Hematopoietic multipotent progenitor cell (in vitro differentiated cells): ENCODE measurements around the gene TMEM101. TPM values are rescaled to one million over a fixed set of nuclear protein-coding genes. Genes with fewer than 3 reads are reported as not detected.
"Not testable (repeated sequence)": the region's sequence is repeated elsewhere in the genome, so short reads cannot be mapped to it uniquely, and the experiment has no call there.

Source experiments
- DNase-seq, 3 donors: peaks; one replicate each; pipeline ENCODE4 v3.0.0-alpha.2; 2011 to 2015; ENCODE audit warnings: low read depth in 2 of 3, low spot score in 2 of 3
- small RNA-seq: library from RNA; depleted of rRNA; stranded (forward); fragments of <200 nt; gene quantifications from one replicate; pipeline ENCODE3, GENCODE V24; 2012
- total RNA-seq: library from RNA; depleted of rRNA; stranded (reverse); fragments of >200 nt; gene quantifications from one replicate; pipeline ENCODE4 v1.2.3, GENCODE V29; 2012

The TMEM101 gene
- total RNA-seq, 1 donor, result 141 TPM

DNA sequence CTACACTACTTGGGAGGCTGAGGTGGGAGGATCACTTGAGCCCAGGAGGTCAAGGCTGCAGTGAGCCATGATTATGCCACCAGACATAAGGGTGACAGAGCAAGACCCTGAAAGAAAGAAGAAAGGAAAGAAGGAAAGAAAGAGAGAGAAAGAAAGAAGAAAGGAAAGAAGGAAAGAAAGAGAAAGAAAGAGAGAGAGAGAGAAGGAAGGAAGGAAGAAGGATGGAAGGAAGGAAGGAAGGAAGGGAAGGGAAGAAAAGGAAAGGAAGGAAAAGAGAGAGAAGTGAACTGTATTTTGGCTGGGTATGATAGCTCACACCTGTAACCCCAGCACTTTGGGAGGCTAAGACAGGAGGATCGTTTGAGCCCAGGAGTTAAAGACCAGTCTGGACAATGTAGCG is 36.7 kb downstream of the TMEM101 start:
- no peak for DNase-seq

DNA sequence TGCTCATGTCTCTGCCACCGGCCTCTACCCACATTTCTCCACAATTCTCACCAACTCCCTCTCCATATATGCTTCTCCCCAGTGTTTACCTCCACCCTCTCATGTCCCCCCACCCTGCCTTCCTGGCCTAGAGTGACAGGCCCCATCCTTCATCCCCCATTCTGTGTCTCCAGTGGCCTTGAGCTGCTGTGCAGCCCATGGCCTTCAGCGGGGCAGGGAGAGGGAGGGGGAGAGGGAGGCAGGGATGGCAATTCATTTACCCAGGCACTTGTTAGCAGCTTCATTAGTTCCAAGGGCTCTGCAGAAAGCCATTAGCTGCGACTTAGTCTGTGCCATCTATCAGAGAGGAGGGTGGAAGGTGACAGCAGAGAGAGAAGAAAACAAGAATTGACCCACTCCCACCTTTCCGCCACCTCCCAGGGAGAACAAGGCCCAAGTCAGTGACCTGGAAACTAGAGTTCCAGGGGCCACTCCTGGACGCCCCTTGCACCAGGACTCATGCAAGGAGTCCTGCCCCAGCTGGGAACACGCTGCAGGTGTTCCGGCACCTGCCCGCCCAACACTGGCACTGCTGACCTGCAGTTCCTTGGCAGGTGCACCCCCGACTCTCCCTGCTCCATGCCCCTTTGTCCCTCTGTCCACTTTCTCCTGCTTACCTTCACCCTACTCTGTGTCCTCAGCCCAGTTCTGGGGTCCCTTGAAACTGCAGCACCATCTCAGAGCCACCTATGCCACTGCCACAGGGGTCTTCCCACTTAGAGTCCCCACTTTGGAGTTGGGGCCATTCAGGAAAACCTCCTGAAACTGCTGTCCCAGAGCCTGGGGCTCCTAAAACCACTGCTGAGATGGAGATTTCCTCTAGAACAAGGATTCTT is 37.6 kb downstream of the TMEM101 start:
- no peak for DNase-seq

DNA sequence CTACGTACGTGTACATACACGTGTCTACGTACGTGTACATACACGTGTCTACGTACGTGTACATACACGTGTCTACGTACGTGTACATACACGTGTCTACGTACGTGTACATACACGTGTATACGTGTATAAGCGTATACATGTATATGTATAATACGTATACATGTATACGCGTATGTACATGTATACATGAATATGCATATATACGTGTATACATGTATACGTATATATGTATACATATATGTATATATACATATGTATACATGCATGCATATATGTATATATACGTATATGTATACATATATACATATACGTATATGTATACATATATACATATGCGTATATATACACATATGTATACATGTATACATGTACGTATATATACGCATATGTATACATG is 38.9 kb downstream of the TMEM101 start:
- no peak for DNase-seq

DNA sequence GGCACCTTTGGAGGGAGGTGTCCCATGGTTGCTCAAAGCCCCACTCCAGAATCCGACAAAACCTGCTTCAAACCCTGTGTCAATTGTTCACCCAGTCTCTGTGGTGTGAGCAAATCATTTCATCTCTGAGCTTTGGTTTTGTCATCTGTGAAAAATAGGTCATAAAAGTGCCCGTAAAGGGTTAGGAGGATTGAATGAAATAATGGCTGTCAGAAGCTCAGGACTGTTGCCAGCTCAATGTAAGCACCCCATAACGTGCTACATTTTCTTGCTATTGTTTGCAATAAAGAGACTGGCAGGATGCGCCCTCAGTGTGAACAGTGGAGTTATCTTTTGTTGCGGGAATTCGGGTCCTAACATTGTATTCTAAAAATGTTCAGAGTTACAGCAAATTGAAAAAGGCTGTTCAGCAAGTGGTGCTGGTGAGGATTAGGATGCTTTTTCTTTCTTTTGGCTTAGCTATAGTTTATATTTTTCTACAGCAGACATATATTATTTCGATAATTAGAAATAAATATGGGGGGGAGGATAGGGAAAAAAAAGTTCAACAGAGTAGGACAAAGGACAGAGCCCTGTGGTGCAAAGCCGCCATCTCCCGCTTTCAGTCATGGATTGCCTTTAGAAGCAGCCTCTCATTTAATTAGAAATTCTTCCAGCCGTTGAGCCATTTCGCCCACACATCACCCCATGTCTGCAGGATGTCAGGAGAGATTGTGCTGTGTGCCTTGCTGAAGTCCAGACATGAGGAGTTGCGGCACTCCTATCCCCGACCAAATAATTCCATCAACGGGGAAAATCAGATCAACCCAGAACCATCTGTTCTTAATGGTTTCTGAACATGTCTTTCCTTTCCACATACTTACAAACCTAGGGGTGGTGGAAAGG is 40.1 kb downstream of the TMEM101 start:
- DNase-seq, result no peak

DNA sequence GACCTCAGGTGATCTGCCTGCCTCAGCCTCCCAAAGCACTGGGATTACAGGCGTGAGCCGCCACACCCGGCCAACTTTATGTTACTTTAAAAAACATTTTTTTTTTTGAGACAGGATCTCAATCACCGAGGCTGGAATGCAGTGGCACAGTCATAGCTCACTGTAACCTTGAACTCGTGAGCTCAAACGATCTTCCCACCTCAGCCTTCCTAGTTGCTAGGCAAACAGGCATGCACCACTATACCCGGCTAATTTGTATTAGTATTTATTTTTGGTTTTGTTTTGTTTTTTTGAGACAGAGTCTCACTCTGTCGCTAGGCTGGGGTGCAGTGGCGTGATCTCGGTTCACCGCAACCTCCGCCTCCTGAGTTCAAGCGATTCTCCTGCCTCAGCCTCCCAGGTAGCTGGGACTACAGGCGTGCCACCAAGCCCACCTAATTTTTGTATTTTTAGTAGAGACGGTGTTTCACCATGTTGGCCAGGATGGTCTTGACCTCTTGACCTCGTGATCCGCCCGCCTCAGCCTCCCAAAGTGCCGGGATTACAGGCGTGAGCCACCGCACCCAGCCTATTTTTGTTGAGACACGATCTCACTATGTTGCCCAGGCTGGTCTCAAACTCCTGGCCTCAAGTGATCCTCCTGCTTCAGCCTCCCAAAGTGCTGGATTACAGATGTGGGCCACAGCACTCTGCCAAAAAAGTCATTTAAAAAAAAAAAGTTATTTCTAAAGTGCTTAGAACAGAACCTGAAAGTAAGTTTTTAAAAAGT is 42.1 kb downstream of the TMEM101 start:
- DNase-seq, result not testable (repeated sequence)

DNA sequence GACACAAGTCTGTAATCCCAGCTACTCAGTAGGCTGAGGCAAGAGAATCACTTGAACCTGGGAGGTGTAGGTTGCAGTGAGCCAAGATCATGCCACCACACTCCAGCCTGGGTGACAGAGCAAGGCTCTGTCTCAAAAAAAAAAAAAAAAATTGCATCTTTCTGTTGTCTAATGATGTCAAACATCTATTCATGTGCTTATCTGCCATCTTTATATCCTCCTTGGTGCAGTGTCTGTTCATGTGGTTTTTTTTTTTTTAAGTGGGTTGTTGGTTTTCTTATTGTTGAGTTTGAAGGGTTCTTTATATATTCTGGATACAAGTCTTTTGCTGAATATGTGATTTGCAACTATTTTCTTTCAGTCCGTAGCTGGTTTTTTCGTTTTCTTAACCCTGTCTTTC is 43.3 kb downstream of the TMEM101 start:
- DNase-seq, result not testable (repeated sequence)

DNA sequence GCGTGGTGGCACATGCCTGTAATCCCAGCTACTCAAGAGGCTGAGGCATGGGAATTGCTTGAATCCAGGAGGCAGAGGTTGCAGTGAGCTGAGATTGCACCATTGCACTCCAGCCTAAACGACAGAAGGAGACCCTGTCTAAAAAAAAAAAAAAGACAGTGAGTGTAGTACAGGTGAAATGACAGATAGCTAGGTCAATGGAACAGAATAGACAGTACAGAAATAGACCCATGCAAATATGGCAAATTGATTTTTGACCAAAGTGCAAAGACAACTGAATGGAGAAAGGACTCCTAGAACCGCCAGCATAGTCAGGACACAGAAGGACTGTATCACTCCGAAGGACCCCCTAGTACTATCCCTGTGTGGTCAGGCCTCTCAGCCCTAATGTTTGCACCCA is 44.4 kb downstream of the TMEM101 start:
- no peak for DNase-seq

DNA sequence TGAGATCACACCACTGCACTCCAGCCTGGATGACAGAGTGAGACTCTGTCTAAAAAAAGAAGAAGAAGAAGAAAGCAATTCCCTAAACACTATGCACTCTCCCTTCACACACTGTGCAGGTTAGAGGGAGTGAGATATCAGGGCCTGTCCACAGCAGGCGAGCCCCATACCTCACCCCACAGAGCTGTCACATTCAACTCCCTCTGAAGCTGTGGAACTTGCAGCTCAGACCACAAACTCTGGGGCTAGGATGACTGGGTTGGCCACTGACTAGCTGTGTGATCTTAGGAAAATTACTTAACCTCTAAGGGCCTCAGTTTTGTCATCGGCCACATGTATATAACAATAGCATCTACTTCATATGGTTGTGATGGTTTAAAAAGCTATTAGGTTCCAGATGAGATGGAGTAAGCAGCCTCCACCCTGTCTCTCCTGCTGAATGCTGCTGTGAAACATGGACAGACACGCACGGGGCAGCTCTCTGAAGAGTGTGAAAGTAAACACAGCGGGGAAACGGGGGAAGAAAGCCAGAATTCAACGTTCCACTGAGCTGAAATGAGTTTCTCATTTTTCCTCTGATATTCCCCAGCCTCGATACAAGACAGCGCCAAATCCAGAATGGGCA is 47.4 kb downstream of the TMEM101 start:
- no peak for DNase-seq

DNA sequence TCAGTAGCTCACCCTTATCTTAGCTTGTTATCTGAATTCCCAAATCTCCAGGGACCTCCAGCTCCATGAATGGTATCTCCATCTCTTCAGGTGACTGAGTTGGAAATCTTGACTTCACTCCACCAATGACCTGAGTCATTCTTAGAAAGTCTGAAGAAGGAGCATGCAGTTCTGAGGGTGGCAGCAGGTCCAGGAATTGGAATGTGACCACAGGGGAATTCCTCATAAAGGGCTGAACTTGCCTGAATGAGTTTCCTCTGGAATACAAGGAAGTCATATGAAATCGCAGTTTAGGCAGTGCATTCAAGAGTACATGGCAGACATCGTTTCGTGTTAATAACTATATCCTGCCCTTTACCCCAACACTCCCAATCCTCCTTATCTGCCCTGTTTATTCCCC is 48.5 kb downstream of the TMEM101 start:
- DNase-seq, result no peak

DNA sequence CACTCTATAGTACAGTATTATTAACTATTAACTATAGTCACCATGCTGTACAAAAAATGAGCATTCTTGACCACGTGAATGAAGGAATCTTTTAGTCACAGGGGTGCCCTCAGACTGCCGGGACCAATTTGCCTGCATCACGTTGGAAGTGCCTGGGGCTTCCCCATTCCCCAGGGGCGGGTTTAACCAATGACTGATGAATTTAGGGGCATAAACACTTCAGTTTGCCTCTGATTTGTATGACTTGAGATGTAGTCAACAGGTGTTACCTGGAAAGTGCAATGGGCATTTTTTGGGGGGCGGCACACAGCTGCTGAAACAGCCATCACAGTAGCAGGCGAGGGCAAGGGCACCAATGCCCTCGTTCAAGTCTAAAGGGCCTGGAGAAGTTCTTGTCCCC is 52.3 kb downstream of the TMEM101 start:
- DNase-seq, result no peak

DNA sequence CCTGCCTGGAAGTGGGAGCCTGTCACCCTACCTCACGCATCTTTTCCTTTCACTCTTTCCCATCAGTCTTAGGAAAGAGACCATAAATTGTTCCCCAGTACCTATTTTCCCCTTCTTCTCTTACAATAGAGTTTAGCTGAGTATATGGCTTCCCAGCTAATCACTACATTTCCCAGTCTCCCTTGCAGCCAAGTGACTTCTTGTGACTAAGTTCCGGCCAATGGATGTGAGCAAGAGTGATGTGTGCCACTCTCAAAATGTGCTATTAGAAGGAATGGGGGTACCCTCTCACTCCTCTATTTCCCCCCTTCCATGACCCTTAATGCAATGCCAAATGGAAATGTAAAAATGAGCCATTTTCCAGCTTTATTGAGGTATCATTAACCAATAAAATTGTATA is 52.8 kb downstream of the TMEM101 start:
- DNase-seq, result no peak

DNA sequence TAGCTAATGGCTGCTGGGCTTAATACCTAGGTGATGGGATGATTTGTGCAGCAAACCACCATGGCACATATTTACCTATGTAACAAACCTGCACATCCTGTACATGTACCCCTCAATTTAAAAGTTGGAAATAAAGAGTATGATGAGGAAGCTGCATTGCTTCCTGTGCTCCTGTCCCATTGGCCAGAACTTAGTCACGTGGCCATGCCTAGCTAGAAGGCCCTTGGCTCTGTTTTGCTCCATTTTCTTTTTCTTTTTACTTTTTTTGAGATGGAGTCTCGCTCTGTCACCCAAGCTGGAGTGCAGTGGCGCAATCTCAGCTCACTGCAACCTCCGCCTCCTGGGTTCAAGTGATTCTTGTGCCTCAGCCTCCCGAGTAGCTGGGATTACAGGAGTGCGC is 53.5 kb downstream of the TMEM101 start:
- DNase-seq, result not testable (repeated sequence)

Small RNAs within 50 kb of the gene (small RNA-seq; reads per million reads assigned to genes)
- 0.61 reads per million for gene RF00012

Other genes with a start within 250 kb of the TMEM101 start
- 78.6 TPM for gene DUSP3, start 236.0 kb downstream of the TMEM101 start, total RNA-seq
- gene CFAP97D1, start 234.5 kb downstream of the TMEM101 start, total RNA-seq, result under 0.01 TPM
- 1.9 TPM for gene MPP3, start 181.8 kb downstream of the TMEM101 start, total RNA-seq
- gene CD300LG, start 167.8 kb downstream of the TMEM101 start, total RNA-seq, result under 0.01 TPM
- 0.81 TPM for gene MPP2, start 107.4 kb downstream of the TMEM101 start, total RNA-seq
- gene PPY, start 72.5 kb downstream of the TMEM101 start, total RNA-seq, result 0.27 TPM
- gene PYY, start 61.0 kb downstream of the TMEM101 start, total RNA-seq, result not detected
- gene NAGS, start 10.3 kb downstream of the TMEM101 start, total RNA-seq, result under 0.01 TPM
- gene LSM12, start 51.7 kb upstream of the TMEM101 start, total RNA-seq, result 17.8 TPM
- gene G6PC3, start 55.8 kb upstream of the TMEM101 start, total RNA-seq, result 60.1 TPM
- gene HDAC5, start 108.7 kb upstream of the TMEM101 start, total RNA-seq, result 102 TPM
- 3.5 TPM for gene HROB, start 127.0 kb upstream of the TMEM101 start, total RNA-seq
- not detected for gene ASB16, start 155.7 kb upstream of the TMEM101 start, total RNA-seq
- 56.8 TPM for gene TMUB2, start 172.0 kb upstream of the TMEM101 start, total RNA-seq
- gene ATXN7L3, start 184.9 kb upstream of the TMEM101 start, total RNA-seq, result 34.2 TPM
- 58.7 TPM for gene UBTF, start 204.7 kb upstream of the TMEM101 start, total RNA-seq